ENCODE results near the gene AOC1. TPM values are rescaled to one million over a fixed set of nuclear protein-coding genes. Genes with fewer than 3 reads are reported as not detected.

Gene AOC1
- total RNA-seq, 2 experiments from 2014 or later, result not detected

DNA sequence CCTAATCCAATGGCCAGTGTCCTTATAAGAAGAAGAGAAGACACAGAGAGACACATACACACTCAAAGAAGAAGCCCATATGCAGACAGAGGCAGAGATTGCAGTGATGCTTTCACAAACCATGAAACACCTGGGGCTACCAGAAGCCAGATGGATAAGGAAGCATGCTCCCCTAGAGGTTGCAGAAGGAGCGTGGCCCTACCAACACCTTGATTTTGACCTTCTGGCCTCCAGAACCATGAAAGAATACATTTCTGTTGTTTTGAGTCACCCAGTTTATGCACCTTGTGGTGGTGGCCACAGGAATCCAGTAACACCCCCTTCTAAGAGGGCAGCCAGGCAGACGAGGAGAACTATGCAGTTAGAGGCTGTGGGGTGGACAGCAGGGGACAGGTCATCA, 43.5 kb downstream of the AOC1 start:
- no peak overlapping the region for H3K27ac Mint-ChIP-seq
- TF ChIP-seq, protein P1, sequence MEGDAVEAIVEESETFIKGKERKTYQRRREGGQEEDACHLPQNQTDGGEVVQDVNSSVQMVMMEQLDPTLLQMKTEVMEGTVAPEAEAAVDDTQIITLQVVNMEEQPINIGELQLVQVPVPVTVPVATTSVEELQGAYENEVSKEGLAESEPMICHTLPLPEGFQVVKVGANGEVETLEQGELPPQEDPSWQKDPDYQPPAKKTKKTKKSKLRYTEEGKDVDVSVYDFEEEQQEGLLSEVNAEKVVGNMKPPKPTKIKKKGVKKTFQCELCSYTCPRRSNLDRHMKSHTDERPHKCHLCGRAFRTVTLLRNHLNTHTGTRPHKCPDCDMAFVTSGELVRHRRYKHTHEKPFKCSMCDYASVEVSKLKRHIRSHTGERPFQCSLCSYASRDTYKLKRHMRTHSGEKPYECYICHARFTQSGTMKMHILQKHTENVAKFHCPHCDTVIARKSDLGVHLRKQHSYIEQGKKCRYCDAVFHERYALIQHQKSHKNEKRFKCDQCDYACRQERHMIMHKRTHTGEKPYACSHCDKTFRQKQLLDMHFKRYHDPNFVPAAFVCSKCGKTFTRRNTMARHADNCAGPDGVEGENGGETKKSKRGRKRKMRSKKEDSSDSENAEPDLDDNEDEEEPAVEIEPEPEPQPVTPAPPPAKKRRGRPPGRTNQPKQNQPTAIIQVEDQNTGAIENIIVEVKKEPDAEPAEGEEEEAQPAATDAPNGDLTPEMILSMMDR (IDR thresholded peaks at IDR 0.05), result no peak
- CTCF ChIA-PET, result interaction anchor here (1.2 kb wide), 1 partner anchor 122 kb away, joined by 4 read pairs; no protein-coding TSS in a partner anchor

DNA sequence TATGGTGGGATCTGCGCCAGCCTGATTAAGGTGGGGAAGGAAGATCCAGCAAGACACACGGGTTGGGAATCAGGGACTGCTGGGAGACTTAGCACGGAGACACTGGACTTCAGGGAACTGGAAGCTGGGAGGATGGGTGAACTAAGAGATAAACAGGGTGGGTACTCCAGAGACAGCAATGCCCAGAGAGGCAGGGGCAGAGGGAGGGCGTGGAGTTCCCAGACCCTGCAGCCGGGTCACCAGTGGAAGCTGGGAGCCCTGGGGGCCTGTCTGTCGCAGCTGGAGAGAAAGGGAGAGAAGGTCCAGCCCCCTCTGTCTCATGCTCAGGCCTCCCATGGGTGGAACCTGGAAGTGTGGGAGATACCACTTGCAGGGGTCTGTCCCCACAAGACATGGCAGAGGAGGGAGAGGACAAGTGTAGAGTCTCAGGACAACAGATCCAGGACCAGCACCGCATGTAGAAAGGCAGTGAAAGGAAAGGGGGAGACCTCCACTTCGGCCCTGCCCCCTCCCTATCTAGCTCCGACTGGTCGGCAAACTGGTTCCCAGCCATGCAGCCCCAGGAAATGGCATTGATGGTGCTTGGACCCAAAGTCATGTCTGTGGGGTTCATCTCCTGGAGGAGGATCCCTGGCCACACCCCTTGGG, 44.4 kb downstream of the AOC1 start:
- CTCF ChIA-PET, result interaction anchor here (1.2 kb wide), 1 partner anchor 121 kb away, joined by 4 read pairs; no protein-coding TSS in a partner anchor
- Histone ChIP-seq H3K4me3 (ENCODE audit: low read length) (no peak overlapping the region), H3K27me3 (ENCODE audit: control insufficient read depth in 1 of 2, insufficient read depth in 2 of 2, low read length in 2 of 2) (peaks cover 23 to 25% of the 10 kb centered on the region in 2 experiments), H3K9me3 (ENCODE audit: control insufficient read depth in 1 of 2, insufficient read depth in 1 of 2, low read length in 2 of 2) (no peaks in the 10 kb centered on the region), H3K36me3 (ENCODE audit: insufficient read depth, low read length) (no peaks in the 10 kb centered on the region), H3K4me1 (ENCODE audit: insufficient read depth, low read length) (peaks cover 12% of the 10 kb centered on the region), H3K27ac (ENCODE audit: low read depth in 1 of 2, low read length in 2 of 2) (no peak overlapping the region)
- DNase-seq (no peak), ATAC-seq (ENCODE audit: poor library complexity) (no peak)
- H3K9me3 Mint-ChIP-seq, result no peaks in the 10 kb centered on the region
- intact Hi-C loops (cut with DNase I, micrococcal nuclease), result no loop called here
- TF ChIP-seq, protein P1 (IDR thresholded peaks at IDR 0.05), result no peak
- POLR2A ChIA-PET, result no interaction called here
- H3K27me3 Mint-ChIP-seq, result peaks cover 59% of the 10 kb centered on the region
- H3K36me3 Mint-ChIP-seq (ENCODE audit: low read depth), result no peaks in the 10 kb centered on the region
- H3K4me3 Mint-ChIP-seq, result no peak overlapping the region
- H3K27ac Mint-ChIP-seq, result no peak overlapping the region
- H3K4me1 Mint-ChIP-seq (ENCODE audit: low read depth), result no peaks in the 10 kb centered on the region

More for the DNA sequence above, 43.5 kb downstream of the AOC1 start:
- H3K4me3 ChIP-seq (ENCODE audit: low read length), result no peak overlapping the region
- Mint-ChIP-seq H3K27me3 (peaks cover 51% of the 10 kb centered on the region), H3K36me3 (ENCODE audit: low read depth) (no peaks in the 10 kb centered on the region), H3K4me1 (ENCODE audit: low read depth) (no peaks in the 10 kb centered on the region), H3K4me3 (no peak overlapping the region), H3K9me3 (no peaks in the 10 kb centered on the region)
- ATAC-seq (ENCODE audit: poor library complexity), result no peak
- no peak for DNase-seq
- no peak overlapping the region for H3K27ac ChIP-seq (ENCODE audit: low read depth in 1 of 2, low read length in 2 of 2)
- POLR2A ChIA-PET, result no interaction called here
- H3K36me3 ChIP-seq (ENCODE audit: insufficient read depth, low read length), result no peaks in the 10 kb centered on the region
- peaks cover 21 to 25% of the 10 kb centered on the region in 2 experiments for H3K27me3 ChIP-seq (ENCODE audit: control insufficient read depth in 1 of 2, insufficient read depth in 2 of 2, low read length in 2 of 2)
- no peaks in the 10 kb centered on the region for H3K9me3 ChIP-seq (ENCODE audit: control insufficient read depth in 1 of 2, insufficient read depth in 1 of 2, low read length in 2 of 2)
- intact Hi-C loops (cut with DNase I, micrococcal nuclease), result no loop called here
- H3K4me1 ChIP-seq (ENCODE audit: insufficient read depth, low read length), result peaks cover 12% of the 10 kb centered on the region

DNA sequence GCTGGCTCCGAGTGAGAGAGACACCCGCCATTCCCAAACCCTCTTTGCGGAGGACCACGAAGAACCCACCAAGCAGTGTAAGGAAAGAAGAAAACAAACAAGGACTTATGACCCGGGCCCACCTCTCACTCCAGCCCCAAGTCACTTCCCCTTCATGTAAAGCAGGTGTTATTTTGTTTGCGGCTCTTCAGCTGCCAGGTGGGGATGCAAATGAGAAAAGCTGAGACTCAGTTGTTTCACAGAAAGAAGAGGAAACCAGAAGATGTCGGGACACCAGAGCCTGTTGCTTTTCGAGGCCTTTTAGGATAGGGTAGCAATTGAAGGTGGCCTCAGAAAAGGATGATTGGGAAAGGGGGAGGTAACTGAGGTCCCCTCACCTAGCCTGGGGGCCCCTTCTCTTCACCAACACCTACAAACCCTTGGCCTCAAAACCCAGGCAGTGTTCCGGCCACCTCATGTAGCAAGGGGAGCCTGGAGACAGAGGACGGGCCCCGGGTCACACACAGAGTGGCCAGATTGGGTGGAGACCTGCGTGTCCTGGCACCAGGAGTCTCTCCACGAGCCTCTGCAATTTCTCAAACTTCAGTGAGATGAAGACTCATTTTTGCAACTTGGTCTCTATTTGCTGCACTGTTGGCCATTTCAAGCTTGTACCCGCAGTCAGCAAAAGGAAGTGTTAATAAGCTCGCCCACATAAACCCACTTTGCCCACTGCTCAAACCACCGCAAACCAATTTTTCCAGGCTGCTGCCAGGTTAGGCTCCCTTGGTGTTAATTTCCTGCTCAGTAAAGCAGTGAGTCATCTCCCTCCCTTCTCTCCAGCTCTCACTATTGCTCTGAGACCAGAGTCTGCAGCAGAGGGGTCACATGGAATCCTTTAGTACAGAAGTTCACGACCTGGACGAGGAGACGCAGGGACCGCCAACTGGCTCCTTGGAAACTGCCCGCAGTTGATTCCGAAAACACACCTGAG, 45.5 kb downstream of the AOC1 start:
- ATAC-seq (ENCODE audit: poor library complexity) (no peak), DNase-seq (no peak)
- Mint-ChIP-seq H3K36me3 (ENCODE audit: low read depth) (no peaks in the 10 kb centered on the region), H3K27me3 (peaks cover 65% of the 10 kb centered on the region), H3K4me1 (ENCODE audit: low read depth) (no peaks in the 10 kb centered on the region), H3K4me3 (no peak overlapping the region), H3K9me3 (no peaks in the 10 kb centered on the region), H3K27ac (no peak overlapping the region)
- ChIA-PET CTCF (interaction anchor here (0.6 to 1.4 kb wide), 10 partner anchors 10 to 474 kb away, joined by 3 to 9 read pairs (median 4); partner anchors contain the start of genes ABCB8 and NOS3), POLR2A (interaction anchor here (0.8 to 1.2 kb wide), 3 partner anchors 86 to 130 kb away, joined by 3 to 4 read pairs (median 3); partner anchors contain the start of gene ABCB8)
- Histone ChIP-seq H3K4me3 (ENCODE audit: low read length) (no peak overlapping the region), H3K36me3 (ENCODE audit: insufficient read depth, low read length) (no peaks in the 10 kb centered on the region), H3K27ac (ENCODE audit: low read depth in 1 of 2, low read length in 2 of 2) (no peak overlapping the region), H3K27me3 (ENCODE audit: control insufficient read depth in 1 of 2, insufficient read depth in 2 of 2, low read length in 2 of 2) (peaks cover 25 to 28% of the 10 kb centered on the region in 2 experiments), H3K9me3 (ENCODE audit: control insufficient read depth in 1 of 2, insufficient read depth in 1 of 2, low read length in 2 of 2) (no peaks in the 10 kb centered on the region), H3K4me1 (ENCODE audit: insufficient read depth, low read length) (peaks cover 12% of the 10 kb centered on the region)
- intact Hi-C loops (cut with DNase I, micrococcal nuclease), result loop anchor here (1.0 to 2.0 kb wide), 4 partner anchors 91 to 214 kb away; no protein-coding TSS in a partner anchor
- TF ChIP-seq, protein P1 (IDR thresholded peaks at IDR 0.05), result no peak
